HS-5 (cell line): ENCODE data around the gene SYT17.

Experiments
- DNase-seq: peaks from one replicate; pipeline ENCODE4 v3.0.0-alpha.2; 2012; ENCODE audit warnings: low read depth

Gene SYT17

DNA sequence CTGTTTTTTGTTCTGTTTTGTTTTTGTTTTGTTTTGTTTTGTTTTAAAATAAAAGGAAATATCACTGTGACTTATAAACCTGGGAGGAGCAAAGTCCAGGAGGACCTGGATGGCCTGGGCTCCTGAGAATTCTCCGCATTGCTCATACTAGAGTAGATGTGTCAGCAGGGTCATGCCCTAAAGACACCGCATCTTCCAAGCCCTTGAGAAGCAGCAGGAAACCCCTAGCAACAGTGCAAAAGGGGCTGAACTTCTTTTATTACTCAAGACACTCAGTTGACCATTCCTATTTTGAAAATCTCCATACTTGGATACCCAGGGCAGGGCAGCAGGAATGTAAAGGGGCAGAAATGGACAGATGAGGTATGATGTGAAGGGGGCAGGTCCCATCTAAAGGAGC, 51.8 kb downstream of the SYT17 start:
- no peak for DNase-seq

DNA sequence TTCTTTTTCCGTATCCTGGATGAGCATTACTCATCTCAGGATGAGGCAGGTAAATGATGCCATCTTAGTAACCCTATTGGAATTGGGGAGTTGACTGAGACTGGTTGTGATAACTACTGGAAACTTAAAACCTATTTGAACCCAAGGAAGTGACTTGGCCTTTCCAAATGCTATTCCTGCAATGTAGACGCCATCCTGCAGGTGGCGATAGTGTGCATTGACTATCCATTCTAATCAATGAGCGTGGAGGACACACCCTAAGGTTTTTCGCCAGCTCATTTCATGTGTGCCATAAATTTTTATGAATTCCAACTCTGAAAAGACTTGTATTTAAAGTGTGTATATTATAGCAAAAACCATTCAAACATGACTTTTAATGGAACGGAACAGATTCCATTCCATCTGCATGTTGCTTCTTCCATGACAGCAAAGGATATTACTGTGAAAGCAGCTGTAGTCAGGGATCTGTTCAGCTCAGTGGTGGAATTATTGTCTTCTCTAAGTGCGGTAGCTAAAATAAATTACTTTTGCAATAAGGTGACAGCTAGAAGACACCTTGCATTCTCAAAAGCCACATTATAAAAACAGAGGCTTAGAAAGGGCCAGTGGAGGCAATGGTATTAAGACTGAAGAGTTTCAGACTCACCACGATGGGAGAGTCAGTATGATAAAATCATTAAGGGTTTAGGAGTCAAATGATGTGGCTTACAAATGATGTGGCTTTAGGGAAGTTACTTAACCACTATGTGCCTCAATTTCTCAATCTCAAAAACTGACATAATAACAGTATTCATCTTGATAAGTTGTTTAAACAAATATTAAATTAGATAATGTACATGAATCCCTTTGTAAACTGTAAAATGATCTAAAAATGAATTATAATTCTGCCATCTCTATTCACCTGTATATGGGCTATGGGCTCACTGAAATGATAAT, 55.5 kb downstream of the SYT17 start:
- DNase-seq: no peak

DNA sequence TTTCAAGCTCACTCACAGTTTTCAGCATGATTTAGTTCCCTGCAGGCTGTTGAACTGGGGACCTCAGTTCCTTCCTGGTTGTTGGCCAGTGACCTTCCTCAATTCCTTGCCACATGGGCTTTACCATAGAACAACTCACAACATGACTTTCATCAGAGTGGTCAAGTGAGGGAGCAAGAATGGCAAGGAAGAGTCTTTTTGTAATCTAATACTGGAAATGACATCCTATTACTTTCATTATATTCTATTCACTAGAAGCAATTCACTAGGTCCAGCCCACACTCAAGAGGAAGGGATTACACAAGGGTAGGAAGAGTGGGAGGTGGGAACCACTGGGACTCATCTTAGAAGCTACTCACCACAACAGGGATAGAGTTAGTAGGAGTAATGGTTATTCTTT, 57.6 kb downstream of the SYT17 start:
- DNase-seq: no peak

DNA sequence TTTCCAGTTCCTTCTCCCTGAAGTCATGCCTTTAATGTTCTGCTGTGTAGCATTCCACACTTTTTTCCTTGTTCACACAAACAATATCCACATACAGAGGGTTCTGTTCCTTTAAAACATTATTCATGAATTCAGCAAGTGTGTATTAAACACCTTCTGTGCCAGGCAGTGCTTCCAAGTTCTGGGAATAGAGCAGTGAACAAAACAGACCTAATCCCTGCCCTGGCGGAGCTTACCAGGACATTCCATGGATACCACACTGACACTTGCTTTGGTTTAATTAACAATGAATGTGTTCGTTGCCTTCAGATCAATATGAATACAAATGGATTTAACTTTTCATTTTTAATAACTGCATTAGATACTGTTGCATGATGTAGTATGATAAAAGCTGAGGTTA, 59.6 kb downstream of the SYT17 start:
- no peak for DNase-seq

DNA sequence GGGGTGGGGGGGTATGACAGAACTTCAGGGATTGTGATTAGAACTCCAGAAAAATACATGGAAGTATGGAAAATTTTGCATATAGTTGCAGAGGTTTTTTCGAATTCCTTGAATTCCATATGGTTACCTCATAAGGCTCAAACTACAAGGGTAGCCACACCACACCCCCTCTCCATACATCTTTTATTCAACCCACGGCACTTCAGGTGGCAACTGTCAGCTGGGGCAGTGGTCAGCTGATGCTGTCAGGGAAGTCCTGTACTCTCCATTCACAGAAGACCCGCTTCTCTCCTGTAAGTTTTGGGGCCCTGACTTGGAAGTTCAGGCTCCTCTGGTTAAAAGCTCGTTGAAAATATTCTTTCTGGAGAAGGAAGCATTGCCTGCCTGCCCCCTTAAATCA, 60.0 kb downstream of the SYT17 start:
- DNase-seq: no peak

DNA sequence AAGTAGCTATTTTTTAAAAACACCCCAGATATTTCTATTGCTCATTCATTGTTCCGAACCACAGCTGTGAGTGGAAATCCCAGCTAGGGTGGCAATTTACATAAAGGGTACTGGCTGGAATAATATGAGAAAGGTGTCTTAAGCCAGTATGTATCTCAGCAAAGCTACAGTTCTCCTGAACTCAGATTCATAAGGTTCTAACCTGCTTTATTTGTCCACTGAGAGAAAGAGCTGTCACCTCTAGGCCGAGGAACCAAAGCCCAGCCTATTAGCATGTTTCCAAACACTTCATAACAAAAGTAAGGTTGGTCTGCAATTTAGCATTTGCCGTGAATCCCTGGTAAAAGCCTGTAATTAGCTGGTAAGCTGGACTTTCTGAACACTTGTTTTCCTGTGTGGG, 60.5 kb downstream of the SYT17 start:
- no peak for DNase-seq

DNA sequence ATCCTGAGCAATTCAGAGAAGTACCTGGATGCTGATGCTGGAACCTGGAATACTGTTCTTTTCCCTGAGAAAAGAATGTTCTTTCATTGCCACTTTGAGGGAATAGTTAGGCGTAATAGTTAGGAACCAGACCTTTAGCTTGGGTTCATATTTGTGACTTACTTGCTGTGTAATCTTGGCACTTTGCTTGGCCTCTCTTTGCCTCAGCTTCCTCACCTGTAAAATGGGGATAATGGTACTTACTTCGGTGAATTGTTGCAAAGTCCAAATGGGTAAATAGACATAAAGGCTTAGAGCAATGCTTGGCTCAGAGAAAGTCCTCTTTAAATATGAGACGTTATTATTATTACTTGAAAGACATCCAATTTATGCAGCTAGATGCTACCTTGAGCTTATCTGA, 62.5 kb downstream of the SYT17 start:
- no peak for DNase-seq

DNA sequence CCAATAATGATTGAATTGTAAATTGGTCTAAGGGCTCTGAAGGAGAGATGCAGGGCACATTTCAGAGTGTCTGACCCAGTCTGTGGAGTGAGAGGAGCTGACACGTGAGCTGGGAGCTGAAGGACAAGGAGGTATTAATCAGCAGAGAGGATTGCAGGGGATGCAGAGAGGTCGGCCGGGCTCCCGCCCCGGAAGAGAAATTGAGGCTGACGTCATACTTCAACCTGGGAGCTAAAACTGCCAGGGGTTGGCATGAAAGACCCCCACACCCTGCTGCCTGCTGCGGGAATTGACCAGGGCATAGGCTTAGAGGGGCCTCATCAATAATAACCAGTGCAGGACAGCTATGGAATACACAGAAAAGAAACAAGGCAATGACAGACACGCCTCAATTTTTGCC, 63.8 kb downstream of the SYT17 start:
- DNase-seq: no peak

DNA sequence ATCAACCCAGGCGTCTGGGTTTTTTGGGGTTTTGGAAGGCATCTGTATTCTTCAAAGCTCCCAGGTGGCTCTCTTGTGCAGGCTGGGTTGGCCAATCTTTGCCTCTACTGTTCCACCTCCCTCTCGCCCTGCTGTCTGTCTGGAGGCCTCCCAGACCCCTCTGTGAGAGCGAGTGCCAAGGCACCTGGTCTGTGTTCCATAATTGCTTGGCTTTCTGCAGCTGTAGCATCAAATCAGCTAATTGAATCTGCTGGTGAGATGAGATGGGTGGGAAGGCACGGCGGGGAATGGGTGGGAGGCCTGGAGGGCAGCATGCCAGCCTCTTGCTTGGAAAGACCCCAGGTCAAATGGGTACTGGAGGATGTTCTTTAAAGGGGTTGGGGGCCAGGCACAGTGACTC, 64.9 kb downstream of the SYT17 start:
- DNase-seq: no peak

DNA sequence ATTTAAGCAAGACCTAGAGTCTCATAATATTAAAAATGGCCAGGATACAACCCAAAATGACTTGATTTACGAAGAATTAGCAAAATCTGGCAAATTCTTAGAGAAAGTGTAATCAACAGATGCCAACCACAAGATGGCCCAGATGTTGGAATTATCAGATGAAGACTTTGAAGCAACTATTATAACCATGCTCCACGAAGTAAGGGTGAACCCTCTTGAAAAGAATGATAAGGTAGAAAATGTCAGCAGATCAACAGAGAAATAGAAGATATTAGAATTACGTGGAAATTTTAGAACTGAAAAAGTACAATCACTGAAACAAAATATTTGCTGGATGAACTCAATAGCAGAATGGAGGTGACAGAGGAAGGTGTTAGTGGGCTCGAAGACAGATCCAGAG, 67.4 kb downstream of the SYT17 start:
- no peak for DNase-seq

DNA sequence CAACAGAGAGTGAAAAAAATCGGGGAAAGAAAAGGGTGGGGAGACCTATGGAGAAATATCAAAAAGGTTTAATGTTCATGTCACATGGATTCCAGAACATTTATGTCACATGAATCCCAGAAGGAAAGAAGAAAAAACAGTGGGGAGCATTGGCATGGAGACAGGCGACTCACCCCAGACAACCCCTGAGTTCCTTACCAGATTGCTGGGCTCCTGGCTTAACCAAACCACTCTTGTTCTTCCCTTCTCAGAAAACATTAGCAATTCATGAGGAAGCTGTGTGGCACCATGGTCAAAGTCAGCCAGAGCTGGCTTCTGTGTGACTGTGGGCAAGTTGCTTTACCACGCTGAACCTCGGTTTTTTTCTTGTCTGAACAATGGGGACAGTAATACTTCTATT, 67.8 kb downstream of the SYT17 start:
- DNase-seq: no peak

DNA sequence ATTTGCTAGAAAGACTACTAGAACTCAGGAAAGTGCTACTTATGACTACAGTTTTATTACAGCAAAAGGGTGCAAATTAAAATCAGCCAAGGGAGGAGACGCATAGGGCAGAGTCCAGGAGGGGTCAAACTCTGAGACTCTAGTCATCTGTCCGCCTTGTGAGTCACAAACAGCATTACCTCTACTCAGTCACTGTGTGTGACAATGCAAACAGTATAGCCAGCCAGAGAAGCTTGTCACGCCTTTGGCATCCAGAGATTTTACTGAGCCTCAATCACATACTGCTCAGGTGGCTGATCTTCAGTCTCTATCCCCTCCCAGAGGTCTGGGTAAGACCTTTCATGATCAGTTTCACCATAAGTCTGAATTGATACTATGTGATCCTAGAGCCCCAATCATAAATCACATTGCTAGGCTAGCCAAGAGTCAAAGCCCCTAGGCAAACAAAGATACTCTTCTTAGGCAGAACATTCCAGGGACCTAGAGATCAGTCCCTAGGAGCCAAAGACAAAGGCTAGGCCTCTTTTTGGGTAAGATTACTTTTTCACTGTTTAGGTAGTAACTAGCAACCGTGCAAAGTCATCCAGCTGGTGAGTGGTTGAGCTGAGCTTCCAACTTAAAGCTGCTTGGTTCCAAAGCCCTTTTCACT, 68.6 kb downstream of the SYT17 start:
- no peak for DNase-seq

DNA sequence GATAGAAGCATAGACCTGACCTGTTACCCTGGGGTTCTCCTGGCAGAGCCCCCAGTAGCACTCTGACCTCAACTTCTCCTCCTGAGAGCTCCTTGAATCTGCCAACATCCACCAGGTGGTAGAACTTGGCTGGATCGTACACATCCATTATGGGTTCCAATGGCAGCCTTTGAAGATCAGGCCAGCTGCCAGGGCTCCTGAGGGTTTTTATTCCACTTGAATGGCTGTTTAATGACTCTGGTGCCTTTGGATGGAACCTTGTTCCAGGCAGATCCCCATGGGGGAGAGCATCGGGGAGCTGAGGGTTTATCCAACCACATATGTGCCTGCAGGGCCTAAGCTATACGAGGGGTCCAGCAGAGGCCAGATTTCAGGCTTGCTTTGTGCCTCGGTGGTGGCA, 70.4 kb downstream of the SYT17 start:
- no peak for DNase-seq

DNA sequence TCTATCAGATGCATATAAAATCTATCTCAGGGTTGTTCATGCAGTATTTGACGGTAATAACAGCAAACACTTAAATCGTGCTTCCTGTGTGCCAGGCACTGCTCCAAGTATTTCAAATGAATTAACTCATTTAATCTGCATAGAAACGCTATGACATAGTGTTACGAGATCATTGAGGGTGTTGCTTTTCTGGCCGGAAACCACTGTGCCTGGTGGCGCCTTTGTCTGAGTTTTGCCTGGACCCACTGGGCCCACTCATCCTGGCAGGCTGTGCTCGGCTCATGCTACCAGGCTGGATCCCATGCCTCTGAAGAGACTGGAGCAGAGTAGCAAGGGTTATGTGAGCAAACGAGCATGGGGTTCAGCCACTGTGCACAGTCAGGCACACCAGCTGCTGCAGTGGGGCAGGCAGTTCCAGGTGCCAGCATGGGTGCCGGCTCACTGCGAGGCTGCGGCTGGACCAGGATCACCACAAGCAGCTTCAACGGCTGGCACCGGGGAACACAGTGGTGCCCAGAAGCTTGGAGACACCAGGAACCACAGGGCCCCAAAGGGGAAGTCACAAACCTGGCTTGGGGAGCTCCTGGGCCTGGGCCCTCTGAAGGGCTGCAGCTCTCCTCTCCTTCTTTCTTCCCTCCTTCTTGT, 71.6 kb downstream of the SYT17 start:
- DNase-seq: no peak

DNA sequence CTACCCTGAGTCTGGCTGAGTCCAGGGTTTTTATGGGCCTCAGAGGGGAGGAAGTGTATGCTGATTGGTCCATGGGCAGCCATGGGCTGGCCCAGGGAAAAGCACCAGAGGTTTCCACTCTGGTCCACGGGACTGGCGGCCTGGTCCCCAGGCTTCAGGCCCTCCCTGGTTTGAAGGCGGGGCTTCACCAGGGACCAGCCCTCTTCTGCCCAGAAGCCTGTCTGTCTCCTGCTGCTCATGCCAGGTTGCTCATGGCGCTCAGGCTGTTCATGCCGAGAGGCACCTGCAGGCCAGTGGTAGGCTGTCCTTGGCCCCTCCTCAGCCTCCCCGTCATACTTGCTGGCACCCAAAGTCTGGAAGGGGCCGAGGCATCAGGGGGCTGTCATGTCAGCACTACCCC, 72.5 kb downstream of the SYT17 start:
- DNase-seq: no peak

DNA sequence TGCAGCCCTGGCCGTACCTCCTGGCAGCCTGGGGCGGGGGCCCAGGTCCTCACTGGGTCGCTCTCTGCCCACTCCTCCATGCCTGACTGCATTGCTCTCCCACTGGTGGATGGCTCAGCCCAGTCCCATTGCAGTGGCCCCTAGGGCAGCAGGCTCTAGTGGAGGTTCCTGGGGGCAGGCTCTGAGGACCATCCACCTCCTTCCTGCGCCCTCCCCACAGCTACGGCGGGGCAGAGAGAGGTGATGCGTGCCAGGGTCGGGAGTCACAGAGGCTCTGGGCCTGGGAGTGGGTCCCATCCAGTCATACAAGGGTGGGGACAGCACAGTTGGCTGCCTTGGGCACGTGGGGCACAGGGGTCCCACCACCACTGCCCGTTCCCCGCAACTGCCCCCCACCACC, 73.5 kb downstream of the SYT17 start:
- no peak for DNase-seq

DNA sequence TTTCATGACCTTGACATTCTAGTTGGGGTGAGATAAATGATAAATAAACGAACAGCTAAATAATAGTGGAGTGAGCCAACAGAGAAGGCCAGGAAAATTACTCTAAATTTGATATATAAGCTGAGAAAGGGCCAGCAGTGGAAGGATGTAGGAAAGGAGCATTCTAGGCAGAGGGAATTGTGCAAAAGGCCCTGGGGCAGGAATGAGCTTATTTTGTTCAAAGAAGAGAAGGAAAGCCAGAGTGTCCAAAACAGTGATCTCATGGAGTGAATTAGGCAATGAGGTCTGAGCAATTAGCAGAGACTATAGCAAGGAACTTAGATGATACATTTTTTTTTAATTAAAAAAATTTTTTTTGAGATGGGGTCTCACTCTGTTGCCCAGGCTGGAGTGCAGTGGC, 74.1 kb downstream of the SYT17 start:
- no peak for DNase-seq

DNA sequence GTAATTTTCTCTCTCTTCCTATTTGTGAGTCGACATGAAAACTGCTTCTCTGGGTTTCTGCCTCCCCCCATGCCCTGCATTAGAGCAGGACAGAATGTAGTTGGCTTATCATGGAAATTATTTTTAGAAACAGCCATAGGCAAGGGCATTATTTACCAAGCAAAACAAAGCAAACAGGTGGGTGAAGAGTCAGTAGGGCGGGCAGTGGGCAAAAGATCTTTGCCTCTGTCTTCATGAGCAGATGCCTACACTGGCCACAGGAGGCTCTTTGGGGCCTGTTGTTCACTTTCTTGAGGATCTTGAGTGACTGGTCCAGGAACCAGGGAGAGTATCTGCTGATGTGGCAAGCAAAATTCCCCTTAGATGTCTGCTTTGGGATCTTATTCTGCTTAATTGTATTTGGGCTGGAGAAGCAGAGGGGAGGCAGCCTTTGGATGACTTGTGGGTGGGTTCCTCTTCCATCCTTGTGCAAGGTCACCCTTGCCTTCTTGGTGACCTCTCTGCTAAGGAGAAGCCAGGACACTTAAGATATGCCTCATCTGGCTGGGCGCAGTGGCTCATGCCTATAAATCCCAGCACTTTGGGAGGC, 75.0 kb downstream of the SYT17 start:
- DNase-seq: no peak

DNA sequence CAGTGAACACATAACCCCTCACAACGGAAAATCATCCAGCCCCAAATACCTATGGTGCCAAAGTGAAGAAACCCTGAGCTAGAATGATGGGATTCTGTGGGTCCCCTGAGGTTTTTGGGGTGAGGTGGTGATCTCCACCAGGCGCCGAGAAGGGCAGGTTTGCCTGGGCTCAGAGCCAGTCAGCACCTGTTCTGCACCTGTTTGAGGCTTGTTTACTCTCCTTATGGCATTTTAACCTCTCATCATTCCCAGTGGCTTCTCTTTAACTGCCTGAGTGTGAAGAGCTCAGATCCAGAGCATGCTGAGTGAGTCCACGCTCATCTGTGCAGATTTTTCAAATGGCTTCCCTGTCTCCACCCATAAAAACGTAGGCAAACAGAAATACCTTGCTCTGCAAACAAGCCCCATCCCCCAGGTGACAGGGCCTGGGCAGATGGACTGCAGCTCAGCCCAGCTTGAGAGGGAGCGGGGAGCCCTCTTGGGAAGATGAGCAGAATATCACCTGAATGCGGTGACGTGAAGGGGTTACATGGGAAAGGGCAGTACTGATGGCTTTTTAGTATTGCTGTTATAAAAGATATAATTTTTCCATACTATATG, 77.4 kb downstream of the SYT17 start:
- DNase-seq: no peak

DNA sequence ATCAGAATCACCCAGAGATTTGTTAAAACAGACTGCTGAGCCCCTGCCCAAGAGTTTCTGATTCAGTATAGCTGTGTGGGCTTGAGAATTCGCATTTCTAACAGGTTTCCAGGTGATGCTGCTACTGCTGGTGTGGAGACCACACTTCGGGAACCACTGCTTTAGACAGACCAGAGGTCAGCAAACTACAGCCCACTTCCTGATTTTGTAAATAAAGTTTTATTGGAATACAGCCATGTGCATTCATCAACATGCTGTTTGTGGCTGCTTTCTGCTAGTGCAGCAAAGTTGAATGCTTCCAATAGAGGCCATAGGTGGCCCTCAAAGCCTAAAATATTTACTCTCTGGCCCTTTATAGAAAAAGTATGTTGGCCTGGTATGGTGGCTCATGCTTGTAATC, 84.9 kb downstream of the SYT17 start:
- no peak for DNase-seq

DNA sequence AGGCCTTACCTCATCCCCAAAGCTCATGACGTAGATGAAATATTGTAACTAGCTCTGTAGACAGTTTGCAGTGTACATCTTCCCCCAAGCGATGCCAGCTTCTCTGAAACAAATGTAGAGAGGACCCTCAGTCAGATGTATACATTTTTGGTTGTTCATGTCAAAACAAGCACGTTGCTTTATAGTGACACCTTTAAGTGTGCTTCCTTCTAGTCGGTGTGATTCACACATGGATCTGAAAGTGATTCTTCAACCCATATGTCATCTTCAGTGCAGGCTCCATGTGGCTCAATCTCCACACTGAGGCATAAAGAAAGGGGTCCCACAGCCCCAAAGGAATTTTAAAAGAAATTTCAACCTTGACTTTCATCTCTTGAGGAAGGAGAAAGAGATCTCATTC, 86.6 kb downstream of the SYT17 start:
- DNase-seq: no peak

DNA sequence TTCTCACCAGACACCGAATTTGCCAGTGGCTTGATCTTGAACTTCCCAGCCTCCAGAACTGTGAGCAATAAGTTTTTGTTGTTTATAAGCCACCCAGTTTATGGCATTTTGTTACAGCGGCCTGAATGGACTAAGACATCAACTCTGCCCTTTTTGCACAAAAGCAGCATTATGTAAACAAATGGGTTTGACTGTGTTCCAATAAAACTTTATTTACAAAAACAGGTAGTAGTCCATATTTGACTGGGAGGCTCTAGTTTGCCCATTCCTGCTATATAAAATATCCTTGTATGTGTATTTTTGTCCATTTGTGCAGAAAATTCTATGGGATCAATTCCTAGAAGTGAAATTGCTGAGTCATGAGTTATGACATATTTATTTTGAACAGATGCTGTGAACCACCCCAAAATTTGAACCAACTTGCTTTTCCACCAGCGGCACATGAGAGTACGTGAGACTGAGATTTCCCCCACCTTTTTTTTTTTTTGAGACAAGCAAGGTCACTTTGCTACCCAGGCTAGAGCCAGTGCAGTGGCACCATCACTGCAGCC, 96.2 kb downstream of the SYT17 start:
- DNase-seq: no peak
